Activated T-cell treated with anti-CD3 and anti-CD28 coated beads for 4 hours (primary cell): ENCODE results near the gene GBGT1.

Experiments
- DNase-seq: peaks from one replicate; pipeline ENCODE4 v3.0.0-alpha.2; 2020

The GBGT1 gene

GRCh38 chr9:133142684-133143622 lies 20.8 kb downstream of the GBGT1 start:
- DNase-seq, result no peak

GRCh38 chr9:133141833-133142595 lies 21.7 kb downstream of the GBGT1 start:
- DNase-seq, result peak; percentile 55

GRCh38 chr9:133140606-133141005 lies 23.1 kb downstream of the GBGT1 start:
- DNase-seq, result no peak

- no peak for DNase-seq
Observed at GRCh38 chr9:133140174-133140505, 23.6 kb downstream of the GBGT1 start.

GRCh38 chr9:133139246-133140173 lies 24.2 kb downstream of the GBGT1 start:
- DNase-seq, result no peak

- DNase-seq, result no peak
Observed at GRCh38 chr9:133137451-133138231, 26.1 kb downstream of the GBGT1 start.

GRCh38 chr9:133135146-133135745 lies 28.5 kb downstream of the GBGT1 start:
- DNase-seq, result no peak

GRCh38 chr9:133134388-133135145 lies 29.1 kb downstream of the GBGT1 start:
- DNase-seq, result no peak

GRCh38 chr9:133133681-133134387 lies 29.9 kb downstream of the GBGT1 start:
- peak; percentile 64 for DNase-seq

GRCh38 chr9:133132174-133132573 lies 31.5 kb downstream of the GBGT1 start:
- no peak for DNase-seq

GRCh38 chr9:133131506-133131905 lies 32.2 kb downstream of the GBGT1 start:
- DNase-seq, result no peak

- no peak for DNase-seq
Observed at GRCh38 chr9:133130685-133131244, 32.9 kb downstream of the GBGT1 start.

- DNase-seq, result no peak
Observed at GRCh38 chr9:133129001-133129795, 34.5 kb downstream of the GBGT1 start.

- DNase-seq, result no peak
Observed at GRCh38 chr9:133128152-133128551, 35.6 kb downstream of the GBGT1 start.

GRCh38 chr9:133127340-133127981 lies 36.3 kb downstream of the GBGT1 start:
- no peak for DNase-seq

GRCh38 chr9:133126697-133127339 lies 36.9 kb downstream of the GBGT1 start:
- no peak for DNase-seq

- DNase-seq, result no peak
Observed at GRCh38 chr9:133125941-133126696, 37.6 kb downstream of the GBGT1 start.
